NCI-H345 (cell line): ENCODE results near the gene MVB12B.

ENCODE experiments used
- DNase-seq: peaks from one replicate; lab custom pipeline; 2025; lab: John Stamatoyannopoulos, UW

The MVB12B gene

DNA sequence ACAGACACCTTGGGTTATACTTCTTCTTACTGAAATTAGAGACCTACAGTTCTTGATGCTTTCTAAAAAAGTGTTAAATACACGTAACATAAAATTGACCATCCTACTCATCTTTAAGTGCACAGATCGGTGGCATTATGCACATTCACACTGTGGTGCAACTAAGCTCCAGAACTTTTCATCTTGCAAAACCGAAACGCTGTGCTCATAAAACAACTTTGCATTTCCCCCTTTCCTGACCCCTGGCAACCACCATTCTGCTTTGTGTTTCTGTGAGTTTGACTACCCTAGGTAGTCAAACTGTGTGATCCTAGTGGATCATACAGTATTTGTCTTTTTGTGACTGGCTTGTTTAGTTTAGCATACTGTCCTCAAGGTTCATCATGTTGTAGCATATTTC is 3.9 kb downstream of the MVB12B start:
- no peak for DNase-seq

DNA sequence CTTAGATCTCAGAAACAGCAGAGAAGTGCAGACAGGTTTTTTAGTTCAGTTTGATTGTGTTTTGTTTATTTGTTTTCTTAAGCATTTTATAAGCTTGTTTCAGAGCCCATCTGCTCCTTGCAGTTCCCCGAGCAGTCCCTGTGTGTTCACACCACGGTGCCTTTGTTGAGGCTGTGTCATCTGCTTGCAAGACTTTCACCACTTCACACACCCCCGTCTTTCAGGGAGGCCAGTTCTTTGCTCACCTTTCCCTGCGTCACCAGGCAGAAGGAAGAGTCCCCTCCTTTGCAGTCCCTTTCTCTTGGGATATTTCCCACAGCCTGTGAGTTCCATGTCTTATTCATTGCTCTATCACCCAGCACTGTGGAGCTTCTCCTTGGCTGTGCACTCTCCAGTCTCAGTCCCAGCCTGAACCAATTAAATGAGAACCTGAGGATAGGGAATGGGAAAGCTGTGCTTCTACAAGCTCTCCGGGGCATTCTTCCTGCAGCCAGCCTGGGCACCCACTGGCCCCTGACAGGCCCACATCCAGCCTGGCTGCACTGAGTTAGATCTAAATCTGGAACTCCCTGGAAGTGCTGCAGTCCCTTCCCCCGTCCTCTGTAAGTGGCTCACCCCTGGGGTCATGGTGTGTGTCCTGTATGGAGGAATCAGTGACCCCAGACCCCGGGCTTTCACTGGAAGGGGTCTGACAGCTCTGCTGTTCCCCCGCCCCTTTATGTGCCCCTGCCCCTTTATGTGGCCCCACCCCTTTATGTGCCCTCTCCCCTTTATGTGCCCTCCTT is 5.5 kb downstream of the MVB12B start:
- DNase-seq = no peak

DNA sequence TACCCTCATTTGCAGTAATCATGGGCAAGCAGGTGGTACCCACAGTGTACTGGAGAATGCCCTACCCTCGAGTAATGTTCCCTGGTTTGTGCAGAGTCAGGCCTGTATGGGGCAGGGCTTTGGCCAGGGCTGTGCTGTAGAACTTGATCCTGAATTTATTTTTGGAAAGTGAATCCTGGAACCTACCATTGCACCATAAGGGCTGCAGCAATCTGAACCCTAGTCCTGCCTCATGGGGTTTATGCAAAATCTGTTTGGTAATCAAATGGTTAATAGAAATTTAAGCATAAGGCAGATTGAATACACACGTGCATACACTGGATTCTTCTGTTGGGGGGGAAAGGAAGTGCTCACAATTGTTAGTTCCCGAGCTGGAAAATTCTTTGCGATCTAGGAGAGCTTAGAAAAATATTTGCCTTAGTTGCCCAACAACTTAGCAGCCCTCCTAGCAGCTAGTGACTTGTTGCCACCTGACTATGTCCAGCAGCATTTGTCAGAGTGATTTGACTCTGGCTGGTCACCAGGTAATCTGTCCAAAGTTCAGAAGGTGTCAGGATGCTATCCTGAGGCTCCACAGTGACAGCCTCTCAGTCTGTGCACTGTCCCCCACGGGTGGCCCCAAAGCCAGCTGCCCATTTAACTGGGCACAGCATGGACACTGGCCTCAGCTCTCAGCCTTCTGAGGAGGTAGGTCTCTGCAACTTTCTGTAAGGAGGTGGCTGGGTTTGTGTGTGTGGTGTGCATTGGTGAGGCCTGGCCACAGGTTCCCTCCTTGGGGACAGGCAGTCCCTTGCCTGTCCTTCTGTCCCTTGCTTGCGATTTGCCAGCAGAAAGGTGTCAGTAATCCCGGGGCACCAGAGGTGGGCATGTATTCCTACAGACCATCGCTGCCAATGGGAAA is 8.3 kb downstream of the MVB12B start:
- no peak for DNase-seq

DNA sequence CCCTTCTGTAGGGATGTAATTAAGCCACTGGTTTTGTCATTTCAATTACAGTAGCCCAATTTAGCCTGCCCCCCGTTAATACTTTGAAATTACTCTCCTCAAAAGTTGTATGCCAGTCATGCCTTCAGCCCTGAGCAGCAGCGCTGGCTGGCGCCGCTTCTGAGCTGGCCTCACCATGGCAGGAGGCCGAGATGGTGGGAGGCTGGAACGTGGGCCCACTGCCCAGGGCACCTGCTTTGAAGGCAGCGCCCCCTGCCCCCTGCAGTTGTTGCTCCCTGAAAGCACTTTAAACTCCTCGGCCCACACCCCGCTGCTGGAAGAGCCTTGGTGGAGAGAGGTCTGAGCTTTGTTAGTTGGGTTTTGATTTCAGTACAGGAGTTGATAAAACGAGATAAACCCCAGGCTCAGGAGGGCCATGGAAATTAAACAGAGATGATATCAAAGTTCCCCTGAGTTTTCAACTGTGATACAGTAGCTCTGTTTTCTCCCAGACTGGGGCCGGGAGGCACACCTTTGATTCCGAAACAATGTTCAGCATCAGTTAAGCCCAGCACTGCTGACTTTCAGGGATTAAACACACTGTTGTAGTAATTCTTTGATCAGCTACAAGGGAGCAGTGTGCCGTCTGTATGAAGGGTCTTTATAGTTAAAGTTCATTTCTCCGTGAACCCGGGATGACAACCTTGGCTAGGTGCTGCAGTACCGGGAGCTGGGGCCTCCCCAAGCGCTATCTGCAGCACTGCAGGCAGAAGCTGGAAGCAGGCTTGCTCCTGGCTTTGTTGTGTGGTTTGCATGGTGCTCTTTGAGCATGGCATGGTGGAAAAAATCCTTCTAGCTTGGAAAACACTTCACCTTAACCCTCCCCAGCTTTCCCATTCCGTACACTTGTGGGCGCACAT is 9.5 kb downstream of the MVB12B start:
- DNase-seq = no peak

DNA sequence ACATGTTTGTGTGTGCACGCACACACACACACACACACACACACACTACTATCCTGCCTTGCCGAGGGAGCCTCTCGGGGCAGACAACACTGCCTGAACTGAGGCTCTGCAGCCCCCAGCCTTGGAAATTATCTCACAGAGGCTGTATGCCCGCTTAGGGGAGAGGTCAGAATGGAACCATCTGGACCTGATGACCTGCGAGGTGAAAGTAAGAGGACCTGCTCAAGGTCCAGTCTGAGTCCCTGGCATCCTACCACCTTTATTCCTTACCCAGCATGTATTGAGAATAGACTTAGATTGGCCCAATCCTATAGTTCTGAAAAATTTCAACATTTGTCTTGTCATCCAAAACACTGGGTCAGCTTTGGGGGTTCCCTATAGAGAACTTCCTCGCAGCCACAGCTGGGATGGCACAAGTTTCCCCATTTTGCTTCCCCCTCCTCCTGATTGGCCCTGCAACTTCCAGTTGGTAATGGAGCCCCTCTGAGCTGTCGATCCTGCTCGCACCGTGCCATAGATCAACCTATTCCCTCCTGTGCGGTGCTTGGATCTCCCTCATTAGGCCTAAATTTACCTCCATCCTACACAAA is 10.2 kb downstream of the MVB12B start:
- no peak for DNase-seq

DNA sequence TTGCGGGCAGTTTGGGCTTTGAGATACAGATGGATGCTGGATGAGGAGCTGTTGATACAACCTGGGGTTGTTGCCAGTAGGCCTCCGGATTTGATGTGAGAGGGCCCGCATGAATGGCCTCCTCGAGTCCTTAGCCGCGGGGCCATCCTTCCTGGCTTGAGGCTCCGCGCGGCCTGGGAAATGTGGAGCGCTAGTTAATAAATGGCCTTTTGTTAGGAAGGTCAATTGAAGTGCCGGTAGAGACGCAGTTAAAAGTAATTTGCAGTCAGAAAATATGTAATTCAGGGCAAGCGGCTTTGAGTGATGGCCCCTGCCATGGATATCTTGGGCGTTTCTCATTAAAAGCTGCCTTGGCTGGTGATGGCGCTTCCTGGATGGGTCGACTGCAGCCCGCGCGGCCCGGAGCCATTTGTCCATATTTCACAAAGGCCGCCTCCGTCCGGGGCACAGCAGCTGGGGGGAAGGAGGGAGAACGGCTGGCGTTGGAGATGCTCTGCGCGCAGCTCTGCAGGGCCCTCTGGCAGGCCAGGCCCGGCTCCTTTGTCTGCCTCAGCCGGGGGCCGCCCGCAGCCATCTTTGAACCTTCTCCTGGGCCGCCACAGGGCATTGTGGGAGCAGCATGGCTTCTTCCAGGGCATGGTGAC is 11.2 kb downstream of the MVB12B start:
- no peak for DNase-seq

DNA sequence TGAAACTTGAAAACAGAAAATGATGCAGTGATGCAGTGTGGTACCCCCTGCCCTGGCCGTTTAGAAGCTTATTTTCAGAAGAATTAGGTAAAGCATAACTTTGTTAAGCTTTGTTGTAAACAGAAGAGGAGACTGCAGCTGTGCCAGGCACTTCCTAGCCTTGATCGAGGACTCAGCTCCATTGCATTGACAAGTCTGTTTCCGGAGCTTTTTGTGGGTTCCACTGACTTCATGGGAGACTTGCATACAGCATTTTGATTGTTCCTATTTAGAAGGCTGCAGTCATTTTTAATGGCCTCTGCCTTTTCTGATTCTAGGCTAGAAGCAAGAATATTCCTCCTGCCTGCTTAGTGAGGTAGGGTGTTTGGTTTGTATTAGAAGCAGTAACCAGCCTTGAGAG is 12.3 kb downstream of the MVB12B start:
- no peak for DNase-seq

DNA sequence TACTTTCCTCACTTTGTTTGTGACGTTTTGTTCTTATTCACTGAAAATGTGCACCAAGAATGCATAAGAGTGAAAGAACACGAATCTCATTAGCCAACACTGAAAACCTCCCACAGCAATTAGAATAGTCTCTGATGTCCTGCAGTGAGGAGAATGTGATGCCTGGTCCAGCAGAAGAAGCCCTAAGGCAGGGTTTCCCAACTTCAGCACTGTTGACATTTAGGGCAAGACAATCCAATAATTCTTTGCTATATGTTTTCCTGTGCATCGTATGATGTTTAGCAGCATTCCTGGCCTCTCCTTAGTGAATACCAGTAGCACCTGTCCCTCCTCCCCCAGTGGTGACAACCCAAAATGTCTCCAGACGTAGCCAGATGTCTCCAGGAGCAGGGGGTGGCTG is 14.8 kb downstream of the MVB12B start:
- no peak for DNase-seq

DNA sequence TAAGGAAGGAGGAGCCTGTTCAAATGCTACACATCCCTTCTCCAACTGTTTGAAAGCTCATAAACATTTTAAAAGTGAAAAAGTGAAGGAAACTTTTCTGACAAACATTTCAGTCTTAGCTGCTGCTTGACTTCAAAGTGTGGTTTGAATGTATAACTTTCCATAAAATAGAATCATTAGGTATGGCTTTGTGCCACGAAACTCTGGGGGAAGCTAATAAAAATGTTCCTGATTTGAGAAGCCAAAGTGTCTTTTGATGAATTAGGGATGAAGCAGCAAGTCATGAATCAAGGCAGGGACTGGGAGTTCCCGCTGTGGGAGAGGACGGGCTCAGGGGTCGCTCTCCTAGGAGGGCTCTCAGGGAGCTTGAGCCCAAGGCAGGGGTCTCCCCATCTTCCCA is 15.3 kb downstream of the MVB12B start:
- no peak for DNase-seq

DNA sequence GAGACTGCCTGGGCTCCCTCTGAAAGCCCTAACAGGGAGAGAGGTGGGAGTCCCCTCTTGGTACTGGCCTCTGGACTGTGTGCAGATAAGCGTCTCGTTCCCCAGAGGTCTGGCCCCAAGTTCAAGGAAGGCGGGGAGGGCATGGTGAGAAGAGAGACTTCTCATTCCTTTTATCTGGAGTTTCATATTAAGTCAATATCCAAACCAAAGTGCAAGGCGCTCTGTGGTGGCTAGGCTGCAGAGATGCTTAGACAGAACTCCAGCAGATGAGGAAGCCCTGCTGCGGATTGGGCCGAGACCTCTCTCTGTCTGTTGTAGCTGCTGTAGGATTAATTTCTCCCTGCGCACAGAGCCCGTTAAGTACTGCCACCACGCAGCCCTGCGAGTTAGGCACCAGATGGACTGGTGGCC is 16.0 kb downstream of the MVB12B start:
- DNase-seq = no peak

DNA sequence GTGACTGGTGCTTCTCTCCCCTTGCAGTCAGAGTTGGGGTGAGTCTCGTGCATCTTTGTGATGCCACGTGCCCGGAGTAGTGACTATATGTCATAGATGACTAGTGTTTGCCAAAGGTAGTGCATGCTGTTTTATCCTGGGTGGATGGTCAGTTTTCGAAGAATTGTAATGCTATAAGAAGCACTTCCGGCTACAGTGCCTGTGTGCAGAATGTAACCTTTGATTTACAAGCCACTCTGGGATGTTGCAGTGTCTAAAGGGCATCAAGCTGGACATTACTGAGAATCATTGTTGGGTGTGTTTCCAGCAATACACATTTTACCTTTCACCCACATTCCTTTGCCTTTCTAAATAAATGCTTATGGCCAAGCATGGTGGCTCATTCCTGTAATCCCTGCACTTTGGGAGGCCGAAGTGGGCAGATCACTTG is 16.7 kb downstream of the MVB12B start:
- no peak for DNase-seq

DNA sequence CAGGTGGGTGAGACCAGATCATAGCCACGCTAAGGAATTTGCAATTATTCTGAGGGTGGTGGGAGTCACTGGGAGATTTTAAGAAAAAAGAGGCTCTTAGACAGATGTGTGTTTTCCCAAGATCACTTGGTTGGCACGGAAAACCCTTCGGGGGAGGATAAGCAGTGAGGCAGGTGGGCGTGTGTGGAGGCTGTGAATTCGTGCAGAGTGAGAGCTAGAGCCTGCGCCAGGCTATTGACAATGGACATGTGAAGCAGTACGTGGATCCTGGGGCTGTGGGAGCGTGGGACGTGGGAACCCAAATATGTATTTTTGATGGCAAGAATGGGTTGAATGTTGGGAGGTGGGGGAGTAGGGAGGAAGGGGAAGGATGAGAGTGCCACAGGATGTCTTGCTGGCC is 19.4 kb downstream of the MVB12B start:
- no peak for DNase-seq

DNA sequence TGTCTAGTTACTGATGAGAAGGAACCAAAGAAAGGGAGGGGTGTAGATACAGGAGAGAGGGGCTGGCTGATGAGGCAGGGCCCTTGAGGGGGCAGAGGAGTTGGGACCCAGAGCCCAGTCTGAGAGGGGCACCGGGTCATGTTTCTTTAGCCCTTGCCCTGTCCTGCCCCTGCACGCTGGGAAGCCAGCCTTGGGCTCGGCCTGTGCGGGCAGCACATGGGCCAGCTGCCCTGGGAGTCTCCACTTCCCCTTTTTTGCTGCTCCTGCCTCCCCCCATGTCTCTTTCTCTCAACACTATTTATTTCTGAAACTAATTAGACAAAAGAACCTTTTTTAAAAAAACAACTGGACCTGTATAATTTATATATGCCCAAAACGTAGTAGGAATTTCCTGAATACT is 20.5 kb downstream of the MVB12B start:
- no peak for DNase-seq

DNA sequence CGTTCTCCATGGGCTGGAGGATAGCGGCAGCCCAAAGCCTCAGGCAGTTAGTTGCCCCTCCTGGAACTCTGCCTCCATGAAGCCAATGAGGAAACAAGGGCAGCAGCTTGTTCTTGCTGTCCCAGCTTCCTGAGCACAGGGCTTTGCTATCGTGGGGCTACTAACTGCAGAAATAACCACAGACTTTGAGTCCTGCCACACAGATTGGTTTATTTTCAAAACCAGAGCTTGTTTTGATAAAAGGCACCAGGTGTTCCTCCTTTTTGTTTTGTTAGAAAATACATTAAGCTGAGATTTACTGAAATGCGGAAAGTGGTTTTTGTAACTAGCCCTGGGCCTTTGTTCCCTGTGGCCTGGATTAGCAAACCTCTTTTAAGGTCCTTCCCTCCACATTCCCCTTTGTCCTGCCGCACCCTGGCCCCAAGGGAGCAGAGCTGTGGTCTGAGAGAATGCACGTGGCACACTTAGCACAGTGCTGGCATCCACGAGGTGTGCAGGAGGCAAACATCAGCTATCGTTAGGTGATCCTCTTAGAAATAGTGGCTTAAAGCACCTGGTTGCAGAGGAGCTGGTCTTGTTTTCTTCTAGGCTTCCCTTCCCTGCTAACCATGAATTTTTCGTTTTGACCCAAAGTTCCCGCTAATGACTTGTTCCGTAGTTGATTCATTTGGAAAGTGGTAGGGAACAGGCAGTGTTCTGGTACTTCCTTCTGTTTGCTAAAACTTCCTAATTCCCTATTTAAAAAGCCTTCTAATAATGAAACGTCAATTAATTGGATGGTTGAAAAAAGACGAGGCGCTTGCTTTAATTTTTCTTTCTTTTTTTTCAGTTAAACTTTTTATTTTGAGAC is 21.5 kb downstream of the MVB12B start:
- peak; percentile 28 for DNase-seq

DNA sequence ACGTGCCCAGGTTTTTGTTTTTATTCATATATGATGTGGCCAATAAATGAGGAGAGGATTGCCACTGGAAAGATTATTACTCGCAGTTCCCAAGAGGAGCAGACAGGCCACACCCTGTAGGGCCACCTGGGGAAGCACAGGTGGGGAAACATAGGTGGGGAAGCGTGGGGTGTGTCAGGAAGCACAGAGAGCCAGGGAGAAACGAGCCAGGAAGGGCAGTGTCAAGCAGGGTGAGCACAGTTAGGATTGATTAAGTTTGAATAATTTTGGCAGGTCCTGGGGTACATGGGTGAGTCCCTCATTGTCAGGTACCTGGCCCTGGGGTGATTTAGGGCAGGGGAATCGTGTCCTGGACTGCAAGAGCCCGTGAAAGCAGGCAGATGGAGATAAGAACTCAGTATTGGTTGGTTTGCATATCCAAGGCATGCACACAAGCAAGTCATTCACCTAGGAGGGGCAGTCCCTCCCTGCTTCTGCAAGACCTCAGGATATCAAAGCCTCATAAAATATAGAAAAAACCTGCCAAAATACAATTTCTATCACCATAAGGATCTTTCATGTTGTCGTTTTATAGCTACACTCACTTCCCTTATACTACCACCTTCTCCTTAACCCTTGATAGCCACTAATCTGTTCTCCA is 22.4 kb downstream of the MVB12B start:
- no peak for DNase-seq

DNA sequence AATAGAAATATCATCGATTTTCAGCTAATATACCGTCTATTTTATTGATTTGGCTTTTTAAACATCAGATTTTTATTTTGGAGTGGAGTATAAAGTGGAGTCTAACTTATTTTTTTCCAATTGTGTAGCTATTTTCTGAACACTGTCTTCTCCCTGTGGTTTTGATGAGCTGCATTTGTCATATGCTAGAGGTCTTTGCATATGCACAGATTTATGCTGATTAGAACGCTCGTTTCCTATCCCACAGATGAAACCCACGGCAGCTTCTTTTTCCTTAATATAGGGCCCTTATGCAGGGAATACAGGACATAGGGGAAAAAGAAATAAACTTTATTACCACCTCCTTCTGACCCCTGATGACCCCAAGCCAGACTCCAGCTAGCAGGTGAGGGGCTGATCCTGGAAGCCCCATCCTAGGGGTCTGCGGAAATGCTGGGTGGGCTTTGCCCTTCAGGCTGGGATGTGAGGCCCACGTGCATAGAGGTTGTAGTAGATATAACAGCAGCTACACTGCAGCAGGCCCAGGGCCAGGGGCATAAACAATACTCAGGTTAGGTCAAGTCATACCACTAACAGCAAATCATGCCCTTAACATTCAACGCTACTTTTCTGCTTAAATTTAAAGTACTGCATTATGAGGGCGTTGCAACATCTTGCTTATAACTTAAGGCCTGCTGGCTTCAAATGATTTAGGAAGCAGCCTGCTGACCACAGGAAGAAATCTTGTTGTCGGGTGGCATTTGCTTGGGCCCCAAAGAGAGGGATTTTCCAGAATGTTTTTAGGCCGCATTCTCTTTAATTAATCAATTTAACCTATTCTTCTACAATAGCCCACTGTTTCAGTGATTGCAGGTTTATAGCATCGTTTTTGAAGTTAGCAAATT is 28.5 kb downstream of the MVB12B start:
- no peak for DNase-seq

DNA sequence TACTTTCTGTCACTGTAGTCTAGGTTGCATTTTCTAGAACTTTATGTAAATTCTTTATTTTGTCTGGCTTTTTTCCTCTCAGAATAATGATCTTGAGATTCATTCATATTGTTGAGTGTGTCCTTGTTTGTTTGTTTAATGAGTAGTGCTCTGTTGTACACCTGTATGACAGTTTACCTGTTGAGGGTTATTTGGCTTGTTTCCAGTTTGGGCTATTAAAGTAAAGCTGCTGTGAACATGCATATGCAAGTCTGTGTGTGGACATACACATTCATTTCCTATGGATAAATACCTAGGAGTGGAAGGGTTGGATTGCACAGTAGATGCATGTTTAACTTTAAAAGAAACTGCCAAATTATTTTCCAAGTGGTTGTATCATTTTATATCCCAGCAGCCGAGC is 30.4 kb downstream of the MVB12B start:
- DNase-seq = peak; percentile 93

DNA sequence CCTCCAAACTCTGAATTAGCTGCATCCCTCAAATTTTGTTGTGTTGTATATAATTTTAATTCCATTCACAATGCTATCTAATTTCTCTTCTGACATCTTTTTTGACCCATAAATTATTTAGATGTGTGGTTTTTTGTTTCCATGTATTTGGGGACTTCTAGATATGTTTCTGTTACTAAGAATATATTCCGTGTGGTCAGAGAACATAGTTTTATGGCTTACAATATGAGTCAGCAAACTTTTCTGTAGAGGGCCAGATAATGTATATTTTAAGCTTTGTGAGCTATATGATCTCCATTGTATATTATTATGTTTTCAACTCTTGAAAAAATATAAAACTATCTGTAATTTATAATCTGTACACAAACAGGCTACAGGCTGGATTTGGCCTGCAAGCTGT is 33.4 kb downstream of the MVB12B start:
- no peak for DNase-seq

DNA sequence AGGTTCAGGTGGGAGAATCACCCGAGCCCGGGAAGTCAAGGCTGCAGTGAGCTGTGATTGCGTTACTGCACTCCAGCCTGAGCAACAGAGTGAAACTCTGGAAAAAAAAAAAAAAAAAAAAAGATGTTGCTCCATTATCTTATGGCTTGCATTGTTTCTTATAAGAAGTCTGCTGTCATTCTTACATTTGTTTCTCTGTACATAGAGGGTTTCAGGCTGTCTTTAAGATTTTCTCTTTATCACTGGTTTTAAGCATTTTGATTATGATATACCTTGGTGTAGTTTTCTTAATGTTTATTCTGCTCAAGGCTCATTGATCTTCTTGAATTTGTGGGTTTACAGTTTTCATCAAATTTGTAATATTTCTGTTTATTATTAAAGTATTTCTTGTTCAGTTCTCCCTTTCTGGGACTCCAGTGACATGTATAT is 35.2 kb downstream of the MVB12B start:
- no peak for DNase-seq
